Upper lobe of right lung (tissue), 1 donor: Measurements from ENCODE around the gene CFAP20DC. TPM values are rescaled to one million over a fixed set of nuclear protein-coding genes. Genes with fewer than 3 reads are reported as not detected.

Source experiments
- ATAC-seq: fragments of 200-7000 bp; cut with Tn5 transposase; one replicate; pipeline ENCODE4 v1.9.1; 2020; ENCODE audit warnings: mild to moderate bottlenecking, moderate library complexity
- DNase-seq: peaks from one replicate; pipeline ENCODE4 v3.0.0-alpha.2; 2020
- H3K27ac ChIP-seq: fragments of 200-600 bp; one replicate; pipeline ENCODE4 v1.8.0; 2022
- H3K27me3 ChIP-seq: fragments of 200-600 bp; one replicate; pipeline ENCODE4 v1.8.0; 2022; ENCODE audit warnings: mild to moderate bottlenecking
- H3K36me3 ChIP-seq: fragments of 200-600 bp; one replicate; pipeline ENCODE4 v1.8.0; 2022
- H3K4me1 ChIP-seq: fragments of 200-600 bp; one replicate; pipeline ENCODE4 v1.8.0; 2022
- H3K4me3 ChIP-seq: fragments of 200-600 bp; one replicate; pipeline ENCODE4 v1.8.0; 2022; ENCODE audit warnings: mild to moderate bottlenecking
- H3K9me3 ChIP-seq: fragments of 200-600 bp; one replicate; pipeline ENCODE4 v1.8.0; 2022
- CTCF ChIP-seq: fragments of 200-600 bp; IDR thresholded peaks from one replicate; pipeline ENCODE4 v1.8.0; 2022; ENCODE audit warnings: antibody characterized with exemption
- intact Hi-C: fragments of 100-400 bp; cut with DNase I; formaldehyde crosslinking; loops from one replicate; pipeline ENCODE4 v1.11.0; 2022
- total RNA-seq: library from RNA; stranded (reverse); fragmentation: NEBNext Ultra II Directional; extraction: Animal tissue kit (Norgen Biotek cat#: 25700); gene quantifications from one replicate; pipeline ENCODE4 v1.2.1, GENCODE V29; 2021
- donor health status: DM: no; HTN: yes; CAD: no; lungs with severe emphysema.

Gene CFAP20DC
- total RNA-seq, 1 donor from 2014 or later, result not detected

- no peak overlapping the region for H3K4me3 ChIP-seq
- no peaks in the 10 kb centered on the region for H3K27me3 ChIP-seq
- no peaks in the 10 kb centered on the region for H3K36me3 ChIP-seq
- intact Hi-C loops, result no loop called here
- TF ChIP-seq CTCF, result no peak
- H3K27ac ChIP-seq, result no peak overlapping the region
- H3K9me3 ChIP-seq, result no peaks in the 10 kb centered on the region
- DNase-seq (no peak), ATAC-seq (no peak)
- H3K4me1 ChIP-seq, result no peaks in the 10 kb centered on the region
These were observed 260.4 kb downstream of the CFAP20DC start for GRCh38 chr3:58789385-58789784.

GRCh38 chr3:58784888-58785287, 264.9 kb downstream of the CFAP20DC start:
- no peak overlapping the region for H3K27ac ChIP-seq
- ATAC-seq (no peak), DNase-seq (no peak)
- no peaks in the 10 kb centered on the region for H3K27me3 ChIP-seq
- no peak for TF ChIP-seq CTCF
- no peak overlapping the region for H3K4me3 ChIP-seq
- intact Hi-C loops, result no loop called here
- H3K9me3 ChIP-seq, result peaks cover 11% of the 10 kb centered on the region
- H3K4me1 ChIP-seq, result no peaks in the 10 kb centered on the region
- H3K36me3 ChIP-seq, result no peaks in the 10 kb centered on the region

- no peak for DNase-seq
- H3K4me3 ChIP-seq, result no peak overlapping the region
- intact Hi-C loops, result no loop called here
- no peak overlapping the region for H3K27ac ChIP-seq
- no peaks in the 10 kb centered on the region for H3K4me1 ChIP-seq
- no peak for TF ChIP-seq CTCF
- no peak for ATAC-seq
- no peaks in the 10 kb centered on the region for H3K27me3 ChIP-seq
- no peaks in the 10 kb centered on the region for H3K36me3 ChIP-seq
- H3K9me3 ChIP-seq, result peaks cover 15% of the 10 kb centered on the region
These were observed 265.4 kb downstream of the CFAP20DC start for GRCh38 chr3:58784425-58784824.

GRCh38 chr3:58783845-58784244, 266.0 kb downstream of the CFAP20DC start:
- no peaks in the 10 kb centered on the region for H3K36me3 ChIP-seq
- no peak for TF ChIP-seq CTCF
- H3K27me3 ChIP-seq, result no peaks in the 10 kb centered on the region
- no peaks in the 10 kb centered on the region for H3K4me1 ChIP-seq
- H3K27ac ChIP-seq, result no peak overlapping the region
- H3K4me3 ChIP-seq, result no peak overlapping the region
- ATAC-seq, result no peak
- H3K9me3 ChIP-seq, result peaks cover 15% of the 10 kb centered on the region
- no peak for DNase-seq
- intact Hi-C loops, result no loop called here

GRCh38 chr3:58779934-58780333, 269.9 kb downstream of the CFAP20DC start:
- Histone ChIP-seq H3K36me3 (no peaks in the 10 kb centered on the region), H3K27ac (no peak overlapping the region), H3K4me1 (no peaks in the 10 kb centered on the region), H3K9me3 (peaks cover 15% of the 10 kb centered on the region), H3K27me3 (no peaks in the 10 kb centered on the region), H3K4me3 (no peak overlapping the region)
- DNase-seq, result no peak
- intact Hi-C loops, result no loop called here
- no peak for ATAC-seq
- no peak for TF ChIP-seq CTCF

- no peak for ATAC-seq
These were observed 273.6 kb downstream of the CFAP20DC start for GRCh38 chr3:58776231-58776630.

More at GRCh38 chr3:58776231-58776630, 273.6 kb downstream of the CFAP20DC start:
- no peaks in the 10 kb centered on the region for H3K36me3 ChIP-seq
- H3K4me3 ChIP-seq, result no peak overlapping the region
- no peak for DNase-seq
- H3K4me1 ChIP-seq, result no peaks in the 10 kb centered on the region
- H3K27me3 ChIP-seq, result no peaks in the 10 kb centered on the region
- intact Hi-C loops, result no loop called here
- peaks cover 15% of the 10 kb centered on the region for H3K9me3 ChIP-seq
- H3K27ac ChIP-seq, result no peak overlapping the region
- no peak for TF ChIP-seq CTCF
